ENCODE data around the gene SPTB. TPM values are rescaled to one million over a fixed set of nuclear protein-coding genes. Genes with fewer than 3 reads are reported as not detected.

Gene SPTB
- total RNA-seq, 1 donor from 2014 or later: 0.04 TPM

GRCh38 chr14:64821651-64822050 is 58.1 kb downstream of the SPTB start:
- Mint-ChIP-seq H3K4me1 (peaks cover 4% of the 10 kb centered on the region), H3K4me3 (no peak overlapping the region), H3K27ac (no peak overlapping the region), H3K9me3 (no peaks in the 10 kb centered on the region), H3K27me3 (peaks cover 25% of the 10 kb centered on the region), H3K36me3 (ENCODE audit: low read depth) (no peaks in the 10 kb centered on the region)
- POLR2A ChIA-PET: no interaction called here
- CTCF ChIA-PET: interaction anchor here (6.3 kb wide), 1 partner anchor 69 kb away, joined by 118 read pairs; no protein-coding TSS in a partner anchor
- no peak for TF ChIP-seq CTCF (IDR thresholded peaks at IDR 0.05)
- intact Hi-C loops (cut with micrococcal nuclease): loop anchor here (2.0 kb wide), 1 partner anchor 69 kb away; no protein-coding TSS in a partner anchor
- ATAC-seq (ENCODE audit: low read depth) (no peak), DNase-seq (no peak)

- Mint-ChIP-seq H3K4me3 (no peak overlapping the region), H3K27ac (no peak overlapping the region), H3K36me3 (ENCODE audit: low read depth) (no peaks in the 10 kb centered on the region), H3K4me1 (peaks cover 4% of the 10 kb centered on the region), H3K9me3 (no peaks in the 10 kb centered on the region), H3K27me3 (peaks cover 22% of the 10 kb centered on the region)
- intact Hi-C loops (cut with micrococcal nuclease): no loop called here
- DNase-seq: no peak
- POLR2A ChIA-PET: no interaction called here
- no peak for TF ChIP-seq CTCF (IDR thresholded peaks at IDR 0.05)
- CTCF ChIA-PET: no interaction called here
- ATAC-seq (ENCODE audit: low read depth): no peak
Measured at GRCh38 chr14:64818151-64818550, 61.6 kb downstream of the SPTB start.

- no peak overlapping the region for H3K27ac Mint-ChIP-seq
- intact Hi-C loops (cut with micrococcal nuclease): no loop called here
Measured at GRCh38 chr14:64817631-64818030, 62.1 kb downstream of the SPTB start.

DNA sequence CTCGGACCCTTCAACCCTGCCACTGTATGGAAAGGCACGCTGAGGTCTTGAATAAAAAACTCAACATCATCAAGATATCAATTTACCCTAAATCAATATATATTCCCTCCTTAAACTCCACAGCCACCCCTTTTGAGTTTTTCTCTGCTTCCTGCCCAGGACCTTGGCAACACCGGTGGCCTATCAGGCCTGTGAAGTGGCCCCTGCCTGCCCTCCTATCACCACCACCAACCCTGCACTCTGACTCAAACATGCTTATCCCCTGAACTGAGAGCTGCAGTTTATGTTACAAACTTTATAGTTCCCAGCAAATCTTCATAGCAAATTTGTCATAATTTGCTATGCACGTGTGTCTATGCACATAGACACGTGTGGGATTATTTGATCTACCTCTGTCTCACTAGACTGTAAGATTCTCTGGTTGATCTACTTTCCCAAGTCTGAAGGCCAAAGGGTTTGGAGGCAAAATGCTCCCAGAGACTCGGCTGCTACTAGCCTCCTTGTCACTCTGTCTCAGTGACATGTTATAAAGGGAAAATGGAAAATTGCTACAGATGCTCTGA is 63.4 kb downstream of the SPTB start:
- Mint-ChIP-seq H3K27ac (no peak overlapping the region), H3K4me3 (no peak overlapping the region), H3K36me3 (ENCODE audit: low read depth) (no peaks in the 10 kb centered on the region), H3K4me1 (peaks cover 13% of the 10 kb centered on the region), H3K9me3 (no peaks in the 10 kb centered on the region), H3K27me3 (peaks cover 16% of the 10 kb centered on the region)
- no peak for DNase-seq
- TF ChIP-seq CTCF (IDR thresholded peaks at IDR 0.05): no peak
- ChIA-PET POLR2A (no interaction called here), CTCF (interaction anchor here (0.7 kb wide), 1 partner anchor 14 kb away, joined by 3 read pairs; no protein-coding TSS in a partner anchor)
- ATAC-seq (ENCODE audit: low read depth): no peak
- intact Hi-C loops (cut with micrococcal nuclease): no loop called here

More at GRCh38 chr14:64817631-64818030, 62.1 kb downstream of the SPTB start:
- POLR2A ChIA-PET: no interaction called here
- peaks cover 8% of the 10 kb centered on the region for H3K4me1 Mint-ChIP-seq
- H3K9me3 Mint-ChIP-seq: no peaks in the 10 kb centered on the region
- no peak overlapping the region for H3K4me3 Mint-ChIP-seq
- CTCF ChIA-PET: no interaction called here
- no peak for TF ChIP-seq CTCF (IDR thresholded peaks at IDR 0.05)
- ATAC-seq (ENCODE audit: low read depth): no peak
- DNase-seq: no peak
- H3K27me3 Mint-ChIP-seq: peaks cover 19% of the 10 kb centered on the region
- H3K36me3 Mint-ChIP-seq (ENCODE audit: low read depth): no peaks in the 10 kb centered on the region

DNA sequence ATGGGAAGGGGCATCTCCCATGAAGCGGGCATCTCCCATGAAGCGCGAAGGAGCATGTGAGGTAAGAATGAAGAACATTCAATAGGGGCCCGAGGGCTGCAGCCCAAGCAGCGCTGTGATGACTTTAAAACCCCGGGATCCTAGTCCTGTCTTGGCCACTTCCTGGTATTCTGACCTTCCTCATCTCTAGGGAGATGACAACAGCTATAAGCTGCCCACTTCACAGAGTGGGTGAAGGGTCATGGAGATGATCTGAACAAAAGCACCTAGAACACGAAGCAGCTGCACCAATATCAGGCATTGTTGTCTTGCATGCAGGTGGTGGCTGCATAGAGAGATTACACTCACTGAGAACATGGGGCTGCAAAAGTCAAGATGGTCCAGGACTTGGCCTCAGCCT is 64.5 kb downstream of the SPTB start:
- H3K9me3 Mint-ChIP-seq: no peaks in the 10 kb centered on the region
- intact Hi-C loops (cut with micrococcal nuclease): no loop called here
- DNase-seq (no peak), ATAC-seq (ENCODE audit: low read depth) (no peak)
- ChIA-PET POLR2A (no interaction called here), CTCF (interaction anchor here (0.7 kb wide), 1 partner anchor 13 kb away, joined by 3 read pairs; no protein-coding TSS in a partner anchor)
- H3K4me1 Mint-ChIP-seq: peaks cover 13% of the 10 kb centered on the region
- no peak overlapping the region for H3K4me3 Mint-ChIP-seq
- peaks cover 16% of the 10 kb centered on the region for H3K27me3 Mint-ChIP-seq
- no peaks in the 10 kb centered on the region for H3K36me3 Mint-ChIP-seq (ENCODE audit: low read depth)
- no peak overlapping the region for H3K27ac Mint-ChIP-seq
- TF ChIP-seq CTCF (IDR thresholded peaks at IDR 0.05): no peak

All from activated B cell treated with CpG ODN at 0.5 μM for 24 hours (primary cell).